HEK293T (cell line): ENCODE results near the gene GRID1.

ENCODE experiments used
- ARNT ChIP-seq: fragments of 450-650 bp; IDR thresholded peaks from 2 replicates; pipeline ENCODE4 v1.6.1; 2017; ENCODE audit warnings: mild to moderate bottlenecking
- BHLHE40 ChIP-seq: fragments of 450-650 bp; IDR thresholded peaks from 2 replicates; pipeline ENCODE4 v1.6.1; 2016; ENCODE audit warnings: mild to moderate bottlenecking, moderate library complexity, borderline replicate concordance
- ELF4 ChIP-seq: fragments of 450-650 bp; IDR thresholded peaks from 2 replicates; pipeline ENCODE4 v1.6.1; 2017; ENCODE audit warnings: antibody characterized with exemption
- FOXA1 ChIP-seq: fragments of 450-650 bp; IDR thresholded peaks from 2 replicates; pipeline ENCODE4 v1.6.1; 2016; ENCODE audit warnings: mild to moderate bottlenecking
- FOXK2 ChIP-seq: fragments of 450-650 bp; IDR thresholded peaks from 2 replicates; pipeline ENCODE4 v1.6.1; 2016; ENCODE audit warnings: mild to moderate bottlenecking
- FOXM1 ChIP-seq: fragments of 450-650 bp; IDR thresholded peaks from 2 replicates; pipeline ENCODE4 v1.6.1; 2017; ENCODE audit warnings: mild to moderate bottlenecking, borderline replicate concordance
- HDGF ChIP-seq: fragments of 450-650 bp; IDR thresholded peaks from 2 replicates; pipeline ENCODE4 v1.6.1; 2017; ENCODE audit warnings: antibody characterized with exemption, borderline replicate concordance
- L3MBTL2 ChIP-seq: fragments of 450-650 bp; conservative IDR thresholded peaks from 2 replicates; pipeline ENCODE4 v1.6.1; 2016; ENCODE audit warnings: mild to moderate bottlenecking
- LEF1 ChIP-seq: fragments of 450-650 bp; IDR thresholded peaks from 2 replicates; pipeline ENCODE4 v1.6.1; 2017; ENCODE audit warnings: mild to moderate bottlenecking, borderline replicate concordance
- NFRKB ChIP-seq: fragments of 450-650 bp; IDR thresholded peaks from 2 replicates; pipeline ENCODE4 v1.6.1; 2016; ENCODE audit warnings: mild to moderate bottlenecking, moderate library complexity
- PKNOX1 ChIP-seq: fragments of 450-650 bp; IDR thresholded peaks from 2 replicates; pipeline ENCODE4 v1.6.1; 2016
- SP1 ChIP-seq: fragments of 450-650 bp; IDR thresholded peaks from 2 replicates; pipeline ENCODE4 v1.6.1; 2017
- SUZ12 ChIP-seq: fragments of 450-650 bp; IDR thresholded peaks from 2 replicates; pipeline ENCODE4 v1.6.1; 2016; ENCODE audit warnings: mild to moderate bottlenecking
- TARDBP ChIP-seq: fragments of 450-650 bp; IDR thresholded peaks from 2 replicates; pipeline ENCODE4 v1.6.1; 2016

- TF ChIP-seq FOXM1 (no peak), BHLHE40 (no peak), PKNOX1 (no peak), NFRKB (no peak), ARNT (no peak), SP1 (no peak), L3MBTL2 (no peak), ELF4 (no peak), SUZ12 (no peak), HDGF (no peak), FOXK2 (no peak), FOXA1 (no peak), TARDBP (no peak), LEF1 (no peak)
Observed at GRCh38 chr10:86110156-86110786, 256.3 kb downstream of the GRID1 start.
